Activated T-cell treated with anti-CD3 and anti-CD28 coated beads for 4 hours (primary cell): ENCODE measurements around the gene ITPR1.

ENCODE experiments used
- DNase-seq: peaks from one replicate; pipeline ENCODE4 v3.0.0-alpha.2; 2020

The ITPR1 gene

DNA sequence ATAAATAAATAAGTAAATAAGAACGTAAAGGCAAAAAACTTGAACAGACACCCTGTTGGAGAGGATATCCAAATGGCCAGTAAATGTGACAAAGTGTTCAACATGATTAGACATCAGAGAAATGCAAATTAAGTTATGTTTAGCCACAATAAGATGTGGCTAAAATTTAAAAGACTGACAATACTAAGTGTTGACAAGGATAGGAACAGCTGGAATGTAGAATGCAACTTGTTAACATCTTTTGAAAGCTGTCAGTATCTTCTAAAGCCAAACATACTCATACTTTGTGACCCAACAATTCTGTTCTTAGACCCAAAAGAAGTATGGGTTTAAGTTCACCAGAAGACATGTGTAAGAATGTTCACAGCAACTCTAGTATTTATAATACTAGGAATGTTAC, 197.1 kb downstream of the ITPR1 start:
- no peak for DNase-seq

- no peak for DNase-seq
These were observed 200.5 kb downstream of the ITPR1 start for GRCh38 chr3:4693620-4694019.

GRCh38 chr3:4695846-4696245, 202.7 kb downstream of the ITPR1 start:
- DNase-seq, result no peak

GRCh38 chr3:4696266-4696665, 203.1 kb downstream of the ITPR1 start:
- DNase-seq, result no peak

- no peak for DNase-seq
These were observed 205.1 kb downstream of the ITPR1 start for GRCh38 chr3:4698125-4698821.

- DNase-seq, result no peak
These were observed 209.9 kb downstream of the ITPR1 start for GRCh38 chr3:4703054-4703480.

DNA sequence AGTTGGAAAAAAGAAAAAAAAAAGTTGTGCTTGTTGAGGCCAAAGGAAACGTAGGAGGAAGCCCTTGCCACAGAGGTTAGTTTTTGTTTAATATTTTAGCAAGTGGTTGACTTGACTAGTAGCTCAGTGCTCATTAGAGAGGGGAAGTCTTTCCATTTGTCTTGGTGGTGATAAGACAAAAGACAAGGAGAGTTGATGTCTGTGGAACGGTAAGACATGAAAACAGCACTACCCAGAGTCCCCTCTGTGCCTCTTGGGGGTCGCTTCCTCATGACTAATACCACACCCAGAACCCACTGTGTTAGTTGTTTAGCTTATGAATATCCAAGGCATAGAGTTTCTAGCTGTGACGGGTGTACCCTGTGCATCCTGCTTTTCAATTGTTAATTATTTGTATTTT, 211.4 kb downstream of the ITPR1 start:
- no peak for DNase-seq

- no peak for DNase-seq
These were observed 214.2 kb downstream of the ITPR1 start for GRCh38 chr3:4707324-4707723.

DNA sequence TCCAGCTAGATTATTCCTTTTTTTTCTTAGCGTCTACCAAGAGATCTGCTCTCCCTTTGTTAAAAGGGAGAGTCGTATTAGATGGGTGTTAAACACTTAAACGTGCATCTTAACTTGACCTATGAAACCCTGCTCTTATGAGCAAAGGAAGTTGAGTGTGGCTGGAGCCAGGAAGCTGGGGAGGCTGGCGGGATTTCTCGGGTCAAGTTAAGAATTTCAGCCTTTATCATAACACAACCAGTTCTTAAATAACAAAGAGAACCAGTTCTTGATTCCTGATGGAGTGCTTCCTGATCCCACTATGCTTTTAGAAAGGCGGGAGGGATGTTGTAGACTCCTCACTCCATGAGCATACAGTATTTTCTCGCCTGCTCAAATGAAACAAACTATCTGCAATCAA, 215.1 kb downstream of the ITPR1 start:
- DNase-seq, result no peak

DNA sequence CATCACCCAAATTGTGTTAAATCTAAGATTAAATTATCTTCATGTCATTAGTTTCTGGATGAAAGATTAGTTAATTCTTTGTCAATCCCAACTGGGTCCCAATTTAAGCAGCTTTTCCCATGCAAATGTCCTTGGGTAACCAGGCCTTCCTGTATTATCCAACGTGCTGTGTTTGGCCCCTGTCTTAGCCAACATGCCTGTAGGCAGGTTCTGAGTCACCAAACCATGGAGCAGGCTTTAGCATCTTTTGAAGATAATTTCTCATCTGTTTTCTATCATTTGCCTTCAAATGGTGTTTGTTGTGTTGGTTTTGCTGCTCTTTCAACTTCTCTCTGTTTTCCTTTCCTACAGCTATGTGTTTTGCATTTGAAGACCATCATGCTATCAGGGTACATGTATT, 216.2 kb downstream of the ITPR1 start:
- no peak for DNase-seq

DNA sequence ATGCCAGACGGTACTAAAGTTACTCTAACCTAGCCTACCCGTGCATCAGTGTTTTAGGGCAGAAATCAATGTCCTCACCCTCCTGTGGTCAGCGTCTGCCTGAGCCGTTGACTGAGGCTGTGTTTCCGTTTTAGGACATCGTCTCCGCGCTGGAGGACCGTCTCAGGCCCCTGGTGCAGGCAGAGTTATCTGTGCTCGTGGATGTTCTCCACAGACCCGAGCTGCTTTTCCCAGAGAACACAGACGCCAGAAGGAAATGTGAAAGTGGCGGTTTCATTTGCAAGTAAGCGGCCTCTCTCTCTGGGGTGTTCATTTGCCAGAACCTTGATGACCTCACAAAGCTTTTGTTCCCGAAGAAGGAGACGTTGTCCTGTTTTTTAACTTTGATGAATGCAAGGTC, 217.0 kb downstream of the ITPR1 start:
- no peak for DNase-seq

DNA sequence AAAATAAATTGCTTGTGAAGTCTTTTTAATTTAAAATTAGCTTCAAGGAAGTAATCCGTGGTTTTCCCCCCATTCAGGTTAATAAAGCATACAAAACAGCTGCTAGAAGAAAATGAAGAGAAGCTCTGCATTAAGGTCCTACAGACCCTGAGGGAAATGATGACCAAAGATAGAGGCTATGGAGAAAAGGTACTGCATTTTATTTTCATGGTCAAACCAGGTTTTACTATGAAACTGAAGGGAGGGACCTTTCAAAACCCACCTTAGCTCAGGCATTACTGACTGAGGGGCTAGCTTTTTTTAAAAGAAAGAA, 218.5 kb downstream of the ITPR1 start:
- no peak for DNase-seq

GRCh38 chr3:4712109-4712508, 219.0 kb downstream of the ITPR1 start:
- no peak for DNase-seq

- DNase-seq, result no peak
These were observed 220.9 kb downstream of the ITPR1 start for GRCh38 chr3:4714045-4714444.

DNA sequence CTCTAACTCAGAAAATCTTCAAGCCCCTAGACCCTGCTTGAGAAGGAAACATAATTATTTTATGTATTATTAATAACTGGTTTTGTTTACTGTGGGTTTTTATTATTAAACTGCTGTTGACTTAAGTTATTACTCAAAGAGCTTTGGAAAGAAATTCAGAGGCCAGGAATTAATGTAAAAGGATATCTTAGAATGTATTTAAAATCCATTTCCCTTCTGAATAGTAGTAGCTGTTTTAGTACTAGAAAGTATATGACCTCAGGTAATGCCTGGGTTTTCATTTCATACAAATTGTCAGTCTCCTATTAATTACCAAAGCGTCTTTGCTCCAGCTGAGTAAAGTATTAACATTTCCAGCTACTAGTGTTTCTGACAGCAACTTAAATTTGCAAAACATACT, 223.1 kb downstream of the ITPR1 start:
- no peak for DNase-seq

- DNase-seq, result no peak
These were observed 223.7 kb downstream of the ITPR1 start for GRCh38 chr3:4716706-4717362.

GRCh38 chr3:4717363-4717740, 224.2 kb downstream of the ITPR1 start:
- no peak for DNase-seq

- DNase-seq, result no peak
These were observed 225.1 kb downstream of the ITPR1 start for GRCh38 chr3:4718179-4718736.

DNA sequence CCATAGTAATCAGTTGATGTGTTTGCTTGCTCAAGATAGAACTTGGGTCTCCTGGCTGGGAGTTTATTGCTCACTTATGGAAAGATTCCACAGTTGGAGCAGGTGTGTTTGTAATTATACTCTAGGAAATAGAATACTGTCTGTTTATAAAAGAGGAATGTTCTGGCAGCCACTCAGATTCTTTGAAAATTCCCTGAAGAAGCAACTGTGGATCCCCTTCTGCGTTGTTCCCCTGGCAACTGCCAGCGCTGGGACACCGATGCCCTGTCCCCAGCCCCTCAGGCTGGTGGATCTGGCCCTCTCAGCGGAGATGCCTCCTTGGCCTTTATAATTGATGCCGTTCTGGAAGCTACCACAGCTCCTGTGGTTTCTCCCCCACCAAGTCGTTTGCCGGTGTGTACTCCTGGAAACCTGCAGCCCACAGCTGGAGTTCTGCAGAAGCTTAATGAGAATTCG, 225.9 kb downstream of the ITPR1 start:
- no peak for DNase-seq

DNA sequence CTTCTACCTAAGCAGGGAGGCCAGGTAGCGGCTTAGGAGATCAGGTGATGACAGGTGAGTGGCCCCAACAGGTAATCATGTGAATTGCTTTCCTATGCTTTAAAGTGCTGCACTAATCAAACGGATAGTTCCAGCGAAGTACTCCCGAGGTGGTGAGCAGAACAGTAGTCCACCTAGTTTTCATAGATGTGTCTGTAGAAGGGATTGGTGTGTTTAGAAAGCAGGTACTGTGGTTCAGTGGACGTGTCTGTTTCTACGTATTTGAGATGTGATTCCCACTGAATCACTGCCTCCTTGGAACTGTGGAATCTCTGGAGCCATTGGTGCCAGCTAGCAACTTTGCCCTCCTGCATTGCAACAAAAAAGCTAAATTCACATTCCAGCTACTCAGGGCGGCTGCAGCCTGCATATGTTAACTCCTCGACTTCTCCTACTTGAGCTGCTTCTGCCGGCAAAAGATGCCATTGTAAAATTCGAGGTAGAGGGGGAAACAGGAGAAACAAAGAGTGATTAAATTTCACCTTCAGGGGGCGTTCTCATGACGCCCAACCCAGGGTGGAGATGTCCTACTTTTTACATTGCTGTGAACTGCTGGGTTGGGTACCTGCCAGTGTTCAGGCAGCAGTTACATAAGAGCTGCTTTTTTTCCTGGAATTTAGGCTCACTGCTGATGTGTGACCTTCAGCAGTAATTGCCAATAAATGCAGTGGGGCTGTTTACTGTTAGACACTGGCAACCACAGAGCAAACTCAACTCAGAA, 227.3 kb downstream of the ITPR1 start:
- no peak for DNase-seq

- no peak for DNase-seq
These were observed 228.4 kb downstream of the ITPR1 start for GRCh38 chr3:4721511-4721911.

DNA sequence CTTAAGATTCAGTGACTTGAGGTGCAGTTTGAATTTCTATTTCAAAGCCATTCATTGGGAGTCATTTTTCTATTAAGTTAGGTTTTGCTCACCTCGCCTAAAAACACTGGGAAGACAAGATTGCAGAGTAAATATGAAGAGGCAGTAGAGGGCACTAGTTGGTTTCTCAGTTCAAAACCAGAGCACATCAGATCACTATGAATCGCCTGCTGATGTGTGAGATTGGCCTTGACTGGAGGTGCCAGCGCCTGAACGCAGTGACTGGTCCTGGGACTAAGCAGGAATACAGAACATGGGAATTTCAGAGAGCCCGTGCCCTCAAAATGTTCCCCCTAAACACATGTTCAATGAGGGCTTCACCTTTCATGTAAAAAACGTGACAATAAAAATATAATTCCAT, 229.0 kb downstream of the ITPR1 start:
- DNase-seq, result no peak

- no peak for DNase-seq
These were observed 231.0 kb downstream of the ITPR1 start for GRCh38 chr3:4724051-4724629.

DNA sequence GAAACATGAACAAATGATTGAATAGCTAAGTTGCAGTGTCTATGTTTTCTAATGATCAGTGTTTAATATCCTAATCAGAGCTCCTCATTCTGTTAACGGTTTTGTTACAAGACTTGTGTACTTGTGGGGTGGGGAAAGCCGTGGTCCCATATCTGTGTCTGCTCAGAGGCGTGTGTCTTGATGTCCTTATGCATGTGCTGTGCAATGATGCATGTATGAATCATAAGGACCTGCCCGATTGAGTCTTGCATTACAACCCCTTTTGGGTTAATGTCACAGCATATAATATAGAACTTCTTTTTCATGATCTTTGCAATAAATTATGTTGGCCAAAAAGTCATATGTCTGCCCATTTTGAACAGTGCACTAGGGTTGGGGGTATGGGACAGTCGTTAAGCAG, 233.4 kb downstream of the ITPR1 start:
- DNase-seq, result no peak
